K562 (cell line): ENCODE data around the gene NPR2. TPM values are rescaled to one million over a fixed set of nuclear protein-coding genes. Genes with fewer than 3 reads are reported as not detected.

ENCODE experiments used
- ATAC-seq: fragments of 200-7000 bp; cut with Tn5 transposase; 3 replicates; pipeline ENCODE4 v1.9.1; 2020; ENCODE audit warnings: moderate library complexity
- BruUV-seq: library from RNA; stranded (reverse); fragments of 400-500 nt; replicated peaks from 2 replicates; lab custom pipeline; 2021; lab: Mats Ljungman, UMichigan
- CTCF ChIA-PET: fragments of 300-600 bp; formaldehyde crosslinking; extraction: SDS; loops from one replicate; lab custom pipeline; 2021; ENCODE audit warnings: low intra/inter-chr PET ratio; lab: Yijun Ruan, JAX
- POLR2A ChIA-PET: fragments of 300-600, 350-650 bp; sonication (Branson Sonifier 250); formaldehyde crosslinking; extraction: SDS; loops from one replicate; lab custom pipeline; 2021; ENCODE audit warnings: antibody characterized with exemption, inconsistent platforms; lab: Yijun Ruan, JAX
- DNase-seq, 4 experiments: peaks; one replicate each; pipeline versions ENCODE4 v3.0.0 to v3.0.0-alpha.2; 2011 to 2018; ENCODE audit warnings: low spot score in 3 of 4, mixed read lengths in 3 of 4; ENCODE audit errors: extremely low read depth in 1 of 4
- FAIRE-seq: peaks from 2 replicates; lab custom pipeline; 2011; peaks lifted over from hg19 to GRCh38; lab: Jason Lieb, UNC
- H2AFZ ChIP-seq: 2 replicates; pipeline ENCODE4 v1.6.0; 2011; ENCODE audit warnings: low read depth, low read length, control low read depth, inconsistent platforms
- H3K27ac ChIP-seq: fragments of 200-600 bp; 3 replicates; pipeline ENCODE4 v1.8.0; 2011; ENCODE audit warnings: low read depth, mild to moderate bottlenecking, control low read depth, inconsistent platforms, low read length, moderate library complexity, mixed read lengths; ENCODE audit errors: extremely low read depth
- H3K27me3 ChIP-seq, 2 experiments: fragments of 300-600 bp in 1 of 2; 2 replicates in 1 of 2; 3 replicates in 1 of 2; pipeline versions ENCODE4 v1.6.0 to v1.8.0; 2011; ENCODE audit warnings: inconsistent platforms in 2 of 2, low read length in 2 of 2, mild to moderate bottlenecking in 1 of 2, mixed read lengths in 1 of 2, moderate library complexity in 1 of 2; ENCODE audit not compliant: control insufficient read depth in 2 of 2, insufficient read depth in 2 of 2
- H3K36me3 ChIP-seq: fragments of 300-600 bp; 3 replicates; pipeline ENCODE4 v1.8.0; 2011; ENCODE audit warnings: mild to moderate bottlenecking, low read length, inconsistent platforms; ENCODE audit not compliant: control insufficient read depth, insufficient read depth
- H3K4me1 ChIP-seq, 2 experiments: fragments of 200-600 bp in 1 of 2; replicated peaks in 1 of 2; 2 replicates in 1 of 2; 3 replicates in 1 of 2; pipeline versions ENCODE4 v1.5.1 to v1.8.0; 2011; ENCODE audit warnings: inconsistent platforms in 2 of 2, low read length in 2 of 2, mild to moderate bottlenecking in 1 of 2, mixed read lengths in 1 of 2, moderate library complexity in 1 of 2; ENCODE audit not compliant: control insufficient read depth in 2 of 2, insufficient read depth in 2 of 2
- H3K4me2 ChIP-seq: 2 replicates; pipeline ENCODE4 v1.6.1; 2011; ENCODE audit warnings: low read length, control low read depth, inconsistent platforms, mixed read lengths; ENCODE audit not compliant: insufficient read depth
- H3K4me3 ChIP-seq: fragments of 200-600 bp; sonication (generic), shearing (Covaris generic); 2 replicates; pipeline ENCODE4 v1.5.1; 2016; ENCODE audit warnings: control low read depth, inconsistent platforms
- H3K79me2 ChIP-seq: fragments of 200-600 bp; 3 replicates; pipeline ENCODE4 v1.8.0; 2011; ENCODE audit warnings: low read length, inconsistent platforms; ENCODE audit not compliant: control insufficient read depth, insufficient read depth
- H3K9ac ChIP-seq, 2 experiments: 2 replicates each; pipeline versions ENCODE4 v1.6.0 to v1.6.1; 2011; ENCODE audit warnings: low read depth in 2 of 2, low read length in 2 of 2, control low read depth in 1 of 2, inconsistent platforms in 1 of 2, mild to moderate bottlenecking in 1 of 2, mixed read lengths in 1 of 2; ENCODE audit not compliant: insufficient read depth in 1 of 2
- H3K9me1 ChIP-seq: one replicate; pipeline ENCODE4 v1.6.0; 2011; ENCODE audit warnings: inconsistent platforms, mild to moderate bottlenecking, low read length, moderate library complexity; ENCODE audit not compliant: control insufficient read depth, insufficient read depth
- H3K9me3 ChIP-seq: replicated peaks from 2 replicates; pipeline ENCODE4 v1.5.1; 2011; ENCODE audit warnings: low read depth, low read length, inconsistent platforms; ENCODE audit not compliant: control insufficient read depth, insufficient read depth
- H4K20me1 ChIP-seq: replicated peaks from 2 replicates; pipeline ENCODE4 v1.6.1; 2011; ENCODE audit warnings: low read length, inconsistent platforms, mixed read lengths; ENCODE audit not compliant: control insufficient read depth, insufficient read depth
- BMI1 ChIP-seq: fragments of 150-350 bp; IDR thresholded peaks from 2 replicates; pipeline ENCODE4 v1.6.1; 2014; ENCODE audit warnings: low read length
- HCFC1 ChIP-seq: IDR thresholded peaks from 2 replicates; pipeline ENCODE4 v1.6.1; 2012; ENCODE audit warnings: low read depth, low read length, improper control_type of control experiment
- HEY1 ChIP-seq: fragments of 250-450 bp; sonication (Bioruptor Pico); IDR thresholded peaks from 2 replicates; pipeline ENCODE4 v1.5.0; 2020; ENCODE audit warnings: mild to moderate bottlenecking, moderate library complexity, borderline replicate concordance
- MED1 ChIP-seq: sonication (generic); formaldehyde crosslinking; IDR thresholded peaks from 2 replicates; pipeline ENCODE4 v1.8.1; 2023; ENCODE audit warnings: missing genetic modification reagents, borderline replicate concordance
- SMARCA5 ChIP-seq: fragments of 450-650 bp; IDR thresholded peaks from 2 replicates; pipeline ENCODE4 v1.6.1; 2016
- ZNF445 ChIP-seq: fragments of 250-450 bp; sonication (Bioruptor Pico); IDR thresholded peaks from 2 replicates; pipeline ENCODE4 v1.4.0; 2020; ENCODE audit warnings: low read depth, mild to moderate bottlenecking, moderate library complexity
- WGBS: fragments of 100-300 bp; shearing (Covaris generic); methylation state at CpG from one replicate; pipeline ENCODE4 v1.1.6; 2016; ENCODE audit warnings: low coverage, mixed read lengths; ENCODE audit not compliant: insufficient coverage; ENCODE audit errors: missing lambda C conversion rate; 5-methylcytosine and 5-hydroxymethylcytosine counted together
- in situ Hi-C: fragments of 300-500 bp; cut with MboI; formaldehyde crosslinking; loops from 4 replicates; pipeline ENCODE4 v1.15.0; 2018; ENCODE audit warnings: inconsistent platforms, mixed read lengths
- intact Hi-C: fragments of 100-400 bp; cut with micrococcal nuclease; formaldehyde crosslinking; loops from 2 replicates; pipeline ENCODE4 v1.14.2; 2022
- polyA plus RNA-seq, 8 experiments: library from polyadenylated mRNA; depleted of rRNA in 4 of 8; stranded (reverse) in 5 of 8; unstranded in 3 of 8; fragments of >200 nt; fragmentation: Nextera tagmentation in 2 of 8; fragmentation: Illumina TruSeq in 1 of 8; extraction: Ambion mirVana in 2 of 8; extraction: Trizol in 1 of 8; gene quantifications; 2 replicates each; pipeline versions ENCODE4 v1.2.1 to v1.2.3, GENCODE V29; 2011 to 2014; ENCODE audit warnings: inconsistent platforms in 1 of 8, missing spikeins in 1 of 8
- total RNA-seq, 7 experiments: library from RNA; depleted of rRNA in 6 of 7; stranded (reverse); fragments of >200 nt in 6 of 7; fragmentation: Illumina TruSeq in 2 of 7; extraction: Trizol in 2 of 7; gene quantifications; 2 replicates each; pipeline versions ENCODE4 v1.2.1 to v1.2.3, GENCODE V29; 2011 to 2021; ENCODE audit warnings: low replicate concordance in 1 of 7
- TF ChIP-seq, protein P1 (sequence below): fragments of 450-650 bp; IDR thresholded peaks from 2 replicates; pipeline ENCODE4 v1.6.1; 2016; ENCODE audit warnings: low read depth, mild to moderate bottlenecking, moderate library complexity

Gene NPR2
- total and polyA plus RNA-seq, 9 of the 15 experiments (the other 6 are each of a cell fraction or from before 2014, with no cell fraction given): 2.4 to 12.9 (median 6.0) TPM

DNA sequence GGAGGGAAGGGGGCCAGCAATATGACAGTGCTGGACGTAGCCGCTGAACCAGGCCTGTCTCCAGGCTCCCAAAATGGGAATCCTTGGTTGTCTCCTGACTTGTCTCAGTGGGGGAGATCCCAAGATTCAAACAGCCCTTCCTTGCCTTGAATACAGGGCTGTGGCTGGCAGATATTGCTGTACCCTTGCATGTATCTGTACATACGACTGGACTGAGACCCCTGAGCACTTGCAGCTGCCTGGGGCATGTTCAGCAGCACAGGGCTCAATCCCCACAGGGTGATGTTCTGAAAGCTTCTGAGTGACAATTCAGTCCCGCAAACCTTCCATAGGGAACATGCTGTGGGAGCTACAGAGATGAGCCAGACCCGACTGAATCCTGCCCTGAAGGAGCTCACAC is 65.5 kb downstream of the NPR2 start:
- Histone ChIP-seq H3K4me2 (no peak overlapping the region), H3K4me3 (no peak overlapping the region), H3K36me3 (no peaks in the 10 kb centered on the region), H2AFZ (no peak overlapping the region), H3K9ac (no peak overlapping the region), H3K9me3 (no peaks in the 10 kb centered on the region), H3K9me1 (no peaks in the 10 kb centered on the region), H3K4me1 (no peaks in the 10 kb centered on the region), H3K27ac (no peak overlapping the region), H3K79me2 (no peaks in the 10 kb centered on the region)
- intact Hi-C loops (no loop called here), in situ Hi-C loops (no loop called here)
- no TSS peak for BruUV-seq
- 0% methylated on average over 4 of the region's 5 CpGs for WGBS
- FAIRE-seq (no peak), ATAC-seq (no peak), DNase-seq (no peak)
- no peak for TF ChIP-seq SMARCA5
- TF ChIP-seq MED1 (CRISPR knock-in tag): no peak
- no peak for TF ChIP-seq BMI1
- TF ChIP-seq HEY1 (CRISPR knock-in tag): no peak
- no peak for TF ChIP-seq HCFC1
- no peak for TF ChIP-seq ZNF445 (CRISPR knock-in tag)
- TF ChIP-seq, protein P1, sequence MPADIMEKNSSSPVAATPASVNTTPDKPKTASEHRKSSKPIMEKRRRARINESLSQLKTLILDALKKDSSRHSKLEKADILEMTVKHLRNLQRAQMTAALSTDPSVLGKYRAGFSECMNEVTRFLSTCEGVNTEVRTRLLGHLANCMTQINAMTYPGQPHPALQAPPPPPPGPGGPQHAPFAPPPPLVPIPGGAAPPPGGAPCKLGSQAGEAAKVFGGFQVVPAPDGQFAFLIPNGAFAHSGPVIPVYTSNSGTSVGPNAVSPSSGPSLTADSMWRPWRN: no peak
- TF ChIP-seq, all 486 proteins: peak for 0
- H4K20me1 ChIP-seq: no peaks in the 10 kb centered on the region
- CTCF ChIA-PET: no interaction called here
- POLR2A ChIA-PET: interaction anchor here (0.9 kb wide), 1 partner anchor 11 kb away, joined by 3 read pairs; no protein-coding TSS in a partner anchor
- peaks cover 16 to 76% of the 10 kb centered on the region in 2 experiments for H3K27me3 ChIP-seq
